Natural killer cell (primary cell): ENCODE measurements around the gene UBA7. TPM values are rescaled to one million over a fixed set of nuclear protein-coding genes. Genes with fewer than 3 reads are reported as not detected.

Experiments used
- ATAC-seq, 3 donors: fragments of 150-1000 bp in 2 of 3; fragments of 200-7000 bp in 1 of 3; cut with Tn5 transposase; 1 replicate in 1 of 3; 2 replicates in 2 of 3; pipeline ENCODE4 v1.10.0; 2021; ENCODE audit warnings: mild to moderate bottlenecking in 2 of 3, moderate library complexity in 2 of 3
- DNase-seq, 2 donors: peaks; one replicate each; pipeline versions ENCODE4 v3.0.0 to v3.0.0-alpha.2; 2013 to 2021; ENCODE audit warnings: mixed read lengths in 1 of 2
- H3K27ac ChIP-seq: one replicate; pipeline ENCODE4 v1.5.1; 2013; ENCODE audit warnings: mild to moderate bottlenecking, low read length
- H3K27me3 ChIP-seq: one replicate; pipeline ENCODE4 v1.6.1; 2013; ENCODE audit warnings: low read length; ENCODE audit not compliant: control insufficient read depth, insufficient read depth
- H3K36me3 ChIP-seq: one replicate; pipeline ENCODE4 v1.6.1; 2013; ENCODE audit warnings: low read length; ENCODE audit not compliant: control insufficient read depth, insufficient read depth
- H3K4me1 ChIP-seq: one replicate; pipeline ENCODE4 v1.6.1; 2013; ENCODE audit warnings: low read length; ENCODE audit not compliant: control insufficient read depth, insufficient read depth
- H3K4me3 ChIP-seq: one replicate; pipeline ENCODE4 v1.5.1; 2013; ENCODE audit warnings: low read length
- H3K9me3 ChIP-seq: one replicate; pipeline ENCODE4 v1.6.1; 2013; ENCODE audit warnings: low read length; ENCODE audit not compliant: control insufficient read depth, insufficient read depth
- H3K27ac Mint-ChIP-seq, 2 donors: one replicate each; pipeline ENCODE4 v1.8.0; 2022; ENCODE audit warnings: mild to moderate bottlenecking in 2 of 2, mixed read lengths in 2 of 2, moderate library complexity in 1 of 2
- H3K27me3 Mint-ChIP-seq, 2 donors: one replicate each; pipeline ENCODE4 v1.8.0; 2022; ENCODE audit warnings: low read depth in 2 of 2, mixed read lengths in 2 of 2
- H3K36me3 Mint-ChIP-seq: one replicate; pipeline ENCODE4 v1.8.0; 2022; ENCODE audit warnings: mixed read lengths
- H3K4me1 Mint-ChIP-seq, 2 donors: one replicate each; pipeline ENCODE4 v1.8.0; 2022; ENCODE audit warnings: mixed read lengths in 2 of 2
- H3K4me3 Mint-ChIP-seq: one replicate; pipeline ENCODE4 v1.8.0; 2022; ENCODE audit warnings: mild to moderate bottlenecking, moderate library complexity, mixed read lengths
- H3K9me3 Mint-ChIP-seq, 2 donors: one replicate each; pipeline ENCODE4 v1.8.0; 2022; ENCODE audit warnings: mixed read lengths in 2 of 2
- WGBS: methylation state at CpG from one replicate; pipeline ENCODE4 v1.1.7; 2013; ENCODE audit warnings: missing lambda C conversion rate; ENCODE audit not compliant: insufficient coverage; 5-methylcytosine and 5-hydroxymethylcytosine counted together
- intact Hi-C: fragments of 100-400 bp; cut with micrococcal nuclease; formaldehyde crosslinking; loops from one replicate; pipeline ENCODE4 v1.14.2; 2022
- total RNA-seq, 4 donors: library from RNA; stranded (reverse); fragments of 120-200 nt in 1 of 4; gene quantifications; one replicate each; pipeline versions ENCODE4 v1.2.3 to v1.2.4, GENCODE V29; 2013 to 2022
- TF ChIP-seq, protein P1 (sequence below): fragments of 200-600 bp; IDR thresholded peaks from one replicate; pipeline ENCODE4 v1.8.0; 2022; ENCODE audit warnings: antibody characterized with exemption

The UBA7 gene
- total RNA-seq, 3 donors from 2014 or later (not counting 1 experiment from before 2014, with no cell fraction given), result 283 to 358 (median 336) TPM

DNA sequence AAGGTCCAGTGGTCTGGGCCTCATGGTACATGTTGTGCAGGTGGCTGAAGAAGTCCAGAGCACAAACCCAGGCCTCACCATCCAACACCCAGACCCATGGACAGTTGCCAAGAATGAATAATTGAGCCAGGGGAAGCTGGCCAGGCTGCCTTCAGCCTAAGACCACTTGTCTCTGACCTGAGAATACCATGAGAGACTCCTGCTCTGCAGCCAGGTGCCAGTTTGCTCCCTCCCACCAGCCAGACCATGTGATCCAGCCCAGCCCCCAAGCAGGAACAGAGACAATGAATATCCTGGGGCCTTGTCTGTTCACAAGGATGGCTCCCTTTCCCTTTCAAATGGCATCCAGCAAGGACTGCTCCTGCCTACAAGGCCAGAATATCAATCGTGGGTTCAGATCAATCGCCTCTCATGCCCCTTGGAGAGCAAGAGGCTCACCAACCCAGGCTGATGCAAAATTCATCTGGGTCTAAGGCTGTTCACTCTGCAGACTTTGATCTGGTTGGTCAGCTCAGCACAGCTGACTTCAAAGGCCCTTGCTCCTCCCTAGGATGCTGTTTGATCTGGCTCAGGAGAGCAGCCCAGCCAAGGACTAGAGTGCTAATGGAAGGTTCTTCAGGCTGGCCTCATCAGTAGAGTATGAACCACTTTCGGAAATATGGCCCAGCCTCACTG, 29.2 kb upstream of the UBA7 start:
- DNase-seq, result no peak
- Histone ChIP-seq H3K4me1 (no peaks in the 10 kb centered on the region), H3K27me3 (no peaks in the 10 kb centered on the region), H3K9me3 (no peaks in the 10 kb centered on the region), H3K27ac (no peak overlapping the region), H3K36me3 (no peaks in the 10 kb centered on the region), H3K4me3 (no peak overlapping the region)
- no peaks in the 10 kb centered on the region for H3K9me3 Mint-ChIP-seq
- no peak overlapping the region for H3K4me3 Mint-ChIP-seq
- WGBS, result 100% methylated on average over 3 of the region's 3 CpGs
- TF ChIP-seq, protein P1, sequence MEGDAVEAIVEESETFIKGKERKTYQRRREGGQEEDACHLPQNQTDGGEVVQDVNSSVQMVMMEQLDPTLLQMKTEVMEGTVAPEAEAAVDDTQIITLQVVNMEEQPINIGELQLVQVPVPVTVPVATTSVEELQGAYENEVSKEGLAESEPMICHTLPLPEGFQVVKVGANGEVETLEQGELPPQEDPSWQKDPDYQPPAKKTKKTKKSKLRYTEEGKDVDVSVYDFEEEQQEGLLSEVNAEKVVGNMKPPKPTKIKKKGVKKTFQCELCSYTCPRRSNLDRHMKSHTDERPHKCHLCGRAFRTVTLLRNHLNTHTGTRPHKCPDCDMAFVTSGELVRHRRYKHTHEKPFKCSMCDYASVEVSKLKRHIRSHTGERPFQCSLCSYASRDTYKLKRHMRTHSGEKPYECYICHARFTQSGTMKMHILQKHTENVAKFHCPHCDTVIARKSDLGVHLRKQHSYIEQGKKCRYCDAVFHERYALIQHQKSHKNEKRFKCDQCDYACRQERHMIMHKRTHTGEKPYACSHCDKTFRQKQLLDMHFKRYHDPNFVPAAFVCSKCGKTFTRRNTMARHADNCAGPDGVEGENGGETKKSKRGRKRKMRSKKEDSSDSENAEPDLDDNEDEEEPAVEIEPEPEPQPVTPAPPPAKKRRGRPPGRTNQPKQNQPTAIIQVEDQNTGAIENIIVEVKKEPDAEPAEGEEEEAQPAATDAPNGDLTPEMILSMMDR, result no peak
- no peak for ATAC-seq
- intact Hi-C loops, result no loop called here
- H3K36me3 Mint-ChIP-seq, result no peaks in the 10 kb centered on the region
- H3K27me3 Mint-ChIP-seq, result no peaks in the 10 kb centered on the region
- no peak overlapping the region for H3K27ac Mint-ChIP-seq
- H3K4me1 Mint-ChIP-seq, result no peaks in the 10 kb centered on the region

DNA sequence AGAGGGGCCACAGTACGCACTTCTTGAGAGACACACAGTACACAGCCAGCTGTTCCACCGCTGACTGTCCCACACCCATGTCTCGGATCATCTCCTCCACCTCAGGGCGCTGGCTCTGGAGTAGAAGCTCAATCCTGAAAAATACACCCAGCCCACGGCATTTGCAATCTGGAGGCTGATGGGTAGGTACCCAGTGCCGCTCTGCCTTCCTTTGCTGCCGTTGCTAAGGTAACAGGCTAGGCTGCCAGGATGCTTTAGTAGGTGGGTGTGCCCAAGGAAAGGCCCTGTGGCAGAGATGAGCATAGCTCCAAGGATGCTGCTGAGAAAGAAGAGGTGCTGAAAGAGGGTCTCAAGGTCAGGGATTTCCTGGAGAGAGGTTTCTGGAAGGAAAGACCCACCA, 28.1 kb upstream of the UBA7 start:
- TF ChIP-seq, protein P1, result no peak
- WGBS, result 98% methylated on average over 7 of the region's 7 CpGs
- Mint-ChIP-seq H3K27ac (no peak overlapping the region), H3K36me3 (no peaks in the 10 kb centered on the region), H3K4me1 (no peaks in the 10 kb centered on the region), H3K27me3 (no peaks in the 10 kb centered on the region), H3K4me3 (no peak overlapping the region), H3K9me3 (no peaks in the 10 kb centered on the region)
- no peak for DNase-seq
- Histone ChIP-seq H3K9me3 (no peaks in the 10 kb centered on the region), H3K27ac (no peak overlapping the region), H3K4me3 (no peak overlapping the region), H3K27me3 (no peaks in the 10 kb centered on the region), H3K4me1 (no peaks in the 10 kb centered on the region), H3K36me3 (no peaks in the 10 kb centered on the region)
- intact Hi-C loops, result no loop called here
- no peak for ATAC-seq

DNA sequence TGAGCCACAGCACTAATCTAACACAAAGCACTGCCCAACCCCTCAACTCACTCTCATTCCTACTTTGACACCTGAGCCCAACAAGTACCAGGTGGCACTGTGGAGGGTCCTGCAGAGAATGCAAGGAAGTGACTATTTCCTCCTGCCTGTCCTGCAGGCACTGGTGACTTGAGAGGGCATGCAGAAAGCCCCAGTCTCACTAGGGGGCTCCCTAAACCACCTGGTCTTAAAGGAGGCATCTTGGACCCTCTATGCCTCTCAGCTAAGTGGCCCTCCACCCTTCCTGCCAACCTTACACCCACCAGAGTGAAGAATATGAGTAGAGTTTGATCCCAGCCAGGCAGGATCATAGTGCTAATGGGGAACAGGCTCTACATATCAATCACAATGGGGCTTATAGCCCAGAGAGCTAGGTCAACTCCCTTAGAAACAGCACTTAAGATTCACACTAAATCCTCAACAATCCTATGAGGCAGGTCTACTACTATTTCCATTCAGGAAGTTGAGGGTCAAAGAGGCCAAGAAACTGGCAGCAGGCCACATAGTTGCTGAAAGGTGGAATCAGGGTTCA, 27.5 kb upstream of the UBA7 start:
- Mint-ChIP-seq H3K27me3 (no peaks in the 10 kb centered on the region), H3K4me3 (no peak overlapping the region), H3K36me3 (no peaks in the 10 kb centered on the region), H3K9me3 (no peaks in the 10 kb centered on the region), H3K4me1 (no peaks in the 10 kb centered on the region), H3K27ac (no peak overlapping the region)
- Histone ChIP-seq H3K36me3 (no peaks in the 10 kb centered on the region), H3K4me1 (no peaks in the 10 kb centered on the region), H3K27me3 (no peaks in the 10 kb centered on the region), H3K27ac (no peak overlapping the region), H3K4me3 (no peak overlapping the region), H3K9me3 (no peaks in the 10 kb centered on the region)
- intact Hi-C loops, result no loop called here
- DNase-seq, result peak in 1 of 2 donors; percentile 15
- no peak for ATAC-seq
- TF ChIP-seq, protein P1, result no peak

DNA sequence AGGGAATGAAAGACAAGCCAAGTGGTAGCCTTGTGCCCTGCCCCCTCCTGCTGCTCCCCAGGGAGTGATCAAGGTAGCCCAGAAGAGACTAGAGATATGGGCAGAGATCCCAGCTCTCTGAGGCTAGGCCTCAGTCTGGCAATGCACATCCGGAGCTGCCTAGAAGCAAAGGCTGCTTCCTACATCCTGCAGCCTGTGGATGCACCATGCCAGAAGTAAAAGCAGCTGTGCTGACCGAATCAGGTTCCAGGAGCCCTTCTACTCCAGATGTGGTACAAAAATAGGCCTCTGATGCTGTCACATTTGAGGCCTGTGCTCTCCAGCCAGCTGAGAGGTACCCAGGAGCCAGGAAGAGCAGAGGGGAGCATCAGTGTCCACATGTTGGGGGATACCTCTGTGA, 26.6 kb upstream of the UBA7 start:
- Mint-ChIP-seq H3K9me3 (no peaks in the 10 kb centered on the region), H3K4me1 (no peaks in the 10 kb centered on the region), H3K36me3 (no peaks in the 10 kb centered on the region), H3K4me3 (no peak overlapping the region), H3K27ac (no peak overlapping the region), H3K27me3 (no peaks in the 10 kb centered on the region)
- DNase-seq (no peak), ATAC-seq (no peak)
- intact Hi-C loops, result no loop called here
- no peak overlapping the region for H3K4me3 ChIP-seq
- no peaks in the 10 kb centered on the region for H3K4me1 ChIP-seq
- H3K36me3 ChIP-seq, result no peaks in the 10 kb centered on the region
- no peaks in the 10 kb centered on the region for H3K9me3 ChIP-seq
- TF ChIP-seq, protein P1, result no peak
- no peaks in the 10 kb centered on the region for H3K27me3 ChIP-seq
- no peak overlapping the region for H3K27ac ChIP-seq
- WGBS, result 89% methylated on average over 2 of the region's 2 CpGs
